ENCODE data around the gene KIF26B.

Gene KIF26B

DNA sequence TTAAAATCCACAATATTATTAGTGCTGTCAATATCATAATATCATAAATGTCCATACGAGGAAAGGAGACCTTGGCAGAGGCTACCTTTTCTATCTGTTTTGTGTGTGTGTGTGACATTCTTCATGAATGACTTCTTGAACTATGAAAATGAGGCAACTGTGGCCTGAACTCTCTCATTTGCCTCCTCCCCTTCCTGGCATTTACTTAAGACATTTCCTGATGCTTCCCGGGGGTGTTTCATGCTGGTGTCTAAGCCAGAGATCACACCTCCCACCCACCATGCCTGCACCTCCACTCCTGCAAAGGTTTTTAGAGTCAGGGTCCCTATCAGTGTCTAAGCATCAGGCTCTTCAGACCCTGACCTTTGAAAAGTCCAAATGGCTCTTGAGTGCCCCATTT, 420.9 kb downstream of the KIF26B start:
- Histone ChIP-seq H3K9ac (ENCODE audit: low read depth, low read length, poor library complexity, severe bottlenecking) (no peak overlapping the region), H3K9me3 (ENCODE audit: insufficient read depth, low read depth, low read length) (no peaks in the 10 kb centered on the region), H3K27me3 (ENCODE audit: insufficient read depth, low read length, poor library complexity, severe bottlenecking) (no peaks in the 10 kb centered on the region)

DNA sequence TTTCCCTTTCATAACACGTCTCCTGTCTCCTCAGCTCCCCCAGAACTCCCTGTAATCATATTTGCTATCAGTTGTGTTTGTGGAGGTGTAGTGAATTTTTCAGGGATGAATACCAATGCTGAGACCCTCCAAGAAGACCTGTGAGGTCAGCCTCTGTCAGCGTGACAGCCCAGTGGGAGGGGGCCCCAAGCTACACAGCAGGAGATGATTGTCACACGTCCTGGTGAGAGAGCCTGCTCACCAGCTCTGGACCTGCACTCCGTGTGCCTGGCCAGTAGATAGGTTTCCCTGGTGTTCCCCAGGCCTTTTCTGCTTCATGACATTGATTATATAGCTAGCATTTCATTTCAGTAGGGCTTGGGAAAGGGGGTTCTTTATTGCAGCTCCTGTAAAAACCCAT, 421.5 kb downstream of the KIF26B start:
- Histone ChIP-seq H3K4me3 (ENCODE audit: low read length, poor library complexity, severe bottlenecking) (no peak overlapping the region), H3K79me2 (ENCODE audit: insufficient read depth, low read length) (no peaks in the 10 kb centered on the region), H3K9me3 (ENCODE audit: insufficient read depth, low read depth, low read length) (no peaks in the 10 kb centered on the region), H3K9ac (ENCODE audit: low read depth, low read length, poor library complexity, severe bottlenecking) (no peak overlapping the region), H3K9me2 (replicated peaks; ENCODE audit: low read depth, low read length) (no peaks in the 10 kb centered on the region), H3K27me3 (ENCODE audit: insufficient read depth, low read length, poor library complexity, severe bottlenecking) (no peaks in the 10 kb centered on the region), H4K20me1 (ENCODE audit: insufficient read depth, low read length, poor library complexity, severe bottlenecking) (no peaks in the 10 kb centered on the region), H2AFZ (ENCODE audit: low read length) (no peak overlapping the region; the same call in 1 of the 2 replicates), H3K4me1 (ENCODE audit: insufficient read depth, low read length, poor library complexity, severe bottlenecking) (peaks cover 3% of the 10 kb centered on the region), H3K4me2 (ENCODE audit: low read depth, low read length, poor library complexity, severe bottlenecking) (no peak overlapping the region), H3K36me3 (ENCODE audit: insufficient read depth, low read length) (no peaks in the 10 kb centered on the region), H3F3A (ENCODE audit: low read depth) (no peaks in the 10 kb centered on the region)
- TF ChIP-seq, protein P1, sequence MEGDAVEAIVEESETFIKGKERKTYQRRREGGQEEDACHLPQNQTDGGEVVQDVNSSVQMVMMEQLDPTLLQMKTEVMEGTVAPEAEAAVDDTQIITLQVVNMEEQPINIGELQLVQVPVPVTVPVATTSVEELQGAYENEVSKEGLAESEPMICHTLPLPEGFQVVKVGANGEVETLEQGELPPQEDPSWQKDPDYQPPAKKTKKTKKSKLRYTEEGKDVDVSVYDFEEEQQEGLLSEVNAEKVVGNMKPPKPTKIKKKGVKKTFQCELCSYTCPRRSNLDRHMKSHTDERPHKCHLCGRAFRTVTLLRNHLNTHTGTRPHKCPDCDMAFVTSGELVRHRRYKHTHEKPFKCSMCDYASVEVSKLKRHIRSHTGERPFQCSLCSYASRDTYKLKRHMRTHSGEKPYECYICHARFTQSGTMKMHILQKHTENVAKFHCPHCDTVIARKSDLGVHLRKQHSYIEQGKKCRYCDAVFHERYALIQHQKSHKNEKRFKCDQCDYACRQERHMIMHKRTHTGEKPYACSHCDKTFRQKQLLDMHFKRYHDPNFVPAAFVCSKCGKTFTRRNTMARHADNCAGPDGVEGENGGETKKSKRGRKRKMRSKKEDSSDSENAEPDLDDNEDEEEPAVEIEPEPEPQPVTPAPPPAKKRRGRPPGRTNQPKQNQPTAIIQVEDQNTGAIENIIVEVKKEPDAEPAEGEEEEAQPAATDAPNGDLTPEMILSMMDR (conservative IDR thresholded peaks at IDR 0.05; ENCODE audit: low read length) = no peak
- TF ChIP-seq EZH2phosphoT487 (IDR thresholded peaks at IDR 0.05; ENCODE audit: borderline replicate concordance) = no peak

More for the DNA sequence above, 420.9 kb downstream of the KIF26B start:
- H3K9me2 ChIP-seq (replicated peaks; ENCODE audit: low read depth, low read length) = no peaks in the 10 kb centered on the region
- H3K4me3 ChIP-seq (ENCODE audit: low read length, poor library complexity, severe bottlenecking) = no peak overlapping the region
- H3K36me3 ChIP-seq (ENCODE audit: insufficient read depth, low read length) = no peaks in the 10 kb centered on the region
- H3K4me2 ChIP-seq (ENCODE audit: low read depth, low read length, poor library complexity, severe bottlenecking) = no peak overlapping the region
- H3K4me1 ChIP-seq (ENCODE audit: insufficient read depth, low read length, poor library complexity, severe bottlenecking) = no peaks in the 10 kb centered on the region
- H3K79me2 ChIP-seq (ENCODE audit: insufficient read depth, low read length) = no peaks in the 10 kb centered on the region
- TF ChIP-seq, protein P1 (conservative IDR thresholded peaks at IDR 0.05; ENCODE audit: low read length) = no peak
- no peak for TF ChIP-seq EZH2phosphoT487 (IDR thresholded peaks at IDR 0.05; ENCODE audit: borderline replicate concordance)
- no peaks in the 10 kb centered on the region for H3F3A ChIP-seq (ENCODE audit: low read depth)
- no peak overlapping the region for H2AFZ ChIP-seq (ENCODE audit: low read length)
- no peaks in the 10 kb centered on the region for H4K20me1 ChIP-seq (ENCODE audit: insufficient read depth, low read length, poor library complexity, severe bottlenecking)

DNA sequence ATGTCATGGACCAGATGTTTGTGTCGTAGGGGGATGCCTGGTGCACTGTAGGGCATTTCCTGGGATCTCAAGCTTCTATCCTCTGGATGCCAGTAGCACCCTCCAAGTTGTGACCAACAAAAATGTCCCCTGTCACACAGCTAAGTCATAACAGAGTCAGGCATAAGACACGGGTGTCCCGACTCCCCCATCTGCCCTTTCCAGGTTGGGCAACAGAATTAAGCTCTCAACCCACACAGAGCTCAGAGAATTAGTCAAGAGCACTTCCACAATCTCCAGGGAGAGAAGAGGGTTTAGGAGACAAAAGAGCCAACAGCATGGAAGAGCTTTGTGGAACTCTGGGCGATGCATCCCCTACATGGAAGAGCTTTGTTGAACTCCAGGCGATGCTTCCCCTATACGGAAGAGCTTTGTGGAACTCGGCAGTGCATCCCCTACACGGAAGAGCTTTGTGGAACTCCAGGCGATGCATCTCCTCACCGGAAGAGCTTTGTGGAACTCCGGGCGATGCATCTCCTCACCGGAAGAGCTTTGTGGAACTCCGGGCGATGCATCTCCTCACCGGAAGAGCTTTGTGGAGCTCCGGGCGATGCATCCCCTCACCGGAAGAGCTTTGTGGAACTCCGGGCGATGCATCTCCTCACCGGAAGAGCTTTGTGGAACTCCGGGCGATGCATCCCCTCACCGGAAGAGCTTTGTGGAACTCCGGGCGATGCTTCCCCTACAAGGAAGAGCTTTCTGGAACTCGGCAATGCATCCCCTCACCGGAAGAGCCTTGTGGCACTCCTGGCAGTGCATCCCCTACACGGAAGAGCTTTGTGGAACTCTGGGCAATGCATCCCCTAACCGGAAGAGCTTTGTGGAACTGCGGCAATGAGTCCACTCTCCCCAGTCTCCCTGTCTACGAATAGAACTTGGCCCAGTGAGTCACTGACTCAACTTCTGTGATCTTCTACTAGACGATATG, 422.7 kb downstream of the KIF26B start:
- Histone ChIP-seq H3K4me3 (ENCODE audit: low read length, poor library complexity, severe bottlenecking) (no peak overlapping the region), H3K4me1 (ENCODE audit: insufficient read depth, low read length, poor library complexity, severe bottlenecking) (peaks cover 15% of the 10 kb centered on the region), H3K9ac (ENCODE audit: low read depth, low read length, poor library complexity, severe bottlenecking) (no peak overlapping the region), H3K27me3 (ENCODE audit: insufficient read depth, low read length, poor library complexity, severe bottlenecking) (no peaks in the 10 kb centered on the region), H4K20me1 (ENCODE audit: insufficient read depth, low read length, poor library complexity, severe bottlenecking) (no peaks in the 10 kb centered on the region), H3K36me3 (ENCODE audit: insufficient read depth, low read length) (no peaks in the 10 kb centered on the region), H3K9me2 (replicated peaks; ENCODE audit: low read depth, low read length) (no peaks in the 10 kb centered on the region), H2AFZ (ENCODE audit: low read length) (no peak overlapping the region), H3K9me3 (ENCODE audit: insufficient read depth, low read depth, low read length) (no peaks in the 10 kb centered on the region), H3F3A (ENCODE audit: low read depth) (no peaks in the 10 kb centered on the region), H3K4me2 (ENCODE audit: low read depth, low read length, poor library complexity, severe bottlenecking) (no peak overlapping the region), H3K79me2 (ENCODE audit: insufficient read depth, low read length) (no peaks in the 10 kb centered on the region)
- TF ChIP-seq, protein P1 (conservative IDR thresholded peaks at IDR 0.05; ENCODE audit: low read length) = no peak
- no peak for TF ChIP-seq EZH2phosphoT487 (IDR thresholded peaks at IDR 0.05; ENCODE audit: borderline replicate concordance)

All from Loucy (cell line).